ENCODE measurements around the gene MIDN.
A peak's percentile ranks its signal among the peaks of the same experiment; 100 is the strongest.

The MIDN gene

DNA sequence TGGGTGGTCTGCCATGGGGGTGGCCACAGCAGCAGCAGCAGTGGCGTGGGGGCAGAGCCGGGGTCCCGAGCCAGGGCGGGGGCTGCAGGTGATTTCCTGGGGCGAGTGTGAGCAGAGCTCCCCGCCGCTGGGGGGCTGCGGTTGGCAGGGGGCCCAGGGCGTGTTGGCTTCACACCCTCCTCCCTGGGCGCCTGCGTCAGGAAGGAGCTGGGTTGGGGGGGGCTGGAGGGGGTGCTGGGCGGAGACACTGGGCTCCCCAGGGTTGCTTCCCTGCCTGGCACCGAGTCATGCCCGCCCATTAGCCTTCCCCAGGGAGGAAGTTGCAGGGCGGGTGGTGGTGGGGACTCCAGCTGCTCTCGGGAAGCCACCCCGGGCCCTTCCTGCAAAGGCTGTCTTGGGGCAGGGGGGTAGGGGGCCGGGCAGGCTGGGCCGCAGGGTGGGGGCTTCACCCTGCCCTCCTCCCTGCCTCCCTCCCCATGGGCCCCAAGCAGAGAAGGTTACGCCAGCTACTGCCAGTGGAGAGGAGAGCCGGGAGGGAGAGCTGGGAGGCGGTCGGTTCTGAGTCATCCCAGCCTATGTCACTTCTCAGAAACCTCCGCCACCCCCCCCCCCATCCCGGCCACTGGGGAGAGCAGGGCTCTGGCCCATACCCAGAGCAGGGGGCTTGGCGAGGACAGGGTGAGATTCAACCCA, 4.6 kb downstream of the MIDN start:
- DNase-seq (ENCODE audit: insufficient read length) (no peak), FAIRE-seq (peak; percentile 86)
- TF ChIP-seq POLR2A (IDR thresholded peaks at IDR 0.05; ENCODE audit: low read depth, low read length) (no peak), POLR2AphosphoS5 (IDR thresholded peaks at IDR 0.05; ENCODE audit: low read depth, low read length) (no peak), TAF1 (IDR thresholded peaks at IDR 0.05; ENCODE audit: borderline replicate concordance, low read depth, low read length) (no peak)

DNA sequence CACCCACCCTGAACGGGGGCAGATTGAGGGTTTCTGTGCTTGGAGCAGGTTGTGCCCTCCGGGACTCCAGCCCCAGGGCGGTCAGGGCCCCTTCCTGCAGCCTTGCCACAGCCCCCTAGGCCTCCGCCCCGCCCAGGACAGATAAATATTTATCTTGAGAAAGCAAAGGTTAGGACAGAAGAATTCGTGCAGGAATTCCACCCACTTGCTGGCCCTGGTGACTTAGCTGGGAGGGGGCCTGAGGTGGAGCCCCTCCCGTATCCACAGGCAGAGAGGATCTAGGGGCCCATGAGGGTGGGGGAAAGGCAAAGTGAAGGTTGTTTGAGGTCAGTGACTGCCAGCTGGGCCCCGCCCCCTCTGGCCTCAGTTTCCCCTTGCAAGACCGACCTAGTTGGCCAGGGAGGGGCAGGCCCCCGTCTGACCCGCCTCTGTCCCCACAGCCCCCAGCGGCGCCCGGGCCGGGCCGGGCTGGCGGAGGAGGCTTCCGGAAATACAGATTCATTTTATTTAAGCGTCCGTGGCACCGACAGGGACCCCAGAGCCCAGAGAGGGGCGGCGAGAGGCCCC, 5.2 kb downstream of the MIDN start:
- DNase-seq (ENCODE audit: insufficient read length) (no peak), FAIRE-seq (no peak)
- TF ChIP-seq TAF1 (IDR thresholded peaks at IDR 0.05; ENCODE audit: borderline replicate concordance, low read depth, low read length) (no peak), POLR2A (IDR thresholded peaks at IDR 0.05; ENCODE audit: low read depth, low read length) (no peak), POLR2AphosphoS5 (IDR thresholded peaks at IDR 0.05; ENCODE audit: low read depth, low read length) (no peak)

- DNase-seq (ENCODE audit: insufficient read length) (no peak), FAIRE-seq (no peak)
- no peak for TF ChIP-seq TAF1 (IDR thresholded peaks at IDR 0.05; ENCODE audit: borderline replicate concordance, low read depth, low read length)
- TF ChIP-seq POLR2A (IDR thresholded peaks at IDR 0.05; ENCODE audit: low read depth, low read length), result no peak
- TF ChIP-seq POLR2AphosphoS5 (IDR thresholded peaks at IDR 0.05; ENCODE audit: low read depth, low read length), result no peak
Observed at GRCh38 chr19:1254081-1254527, 5.7 kb downstream of the MIDN start.

GRCh38 chr19:1254530-1255185, 6.3 kb downstream of the MIDN start:
- no peak for DNase-seq (ENCODE audit: insufficient read length)
- FAIRE-seq, result no peak
- TF ChIP-seq POLR2AphosphoS5 (IDR thresholded peaks at IDR 0.05; ENCODE audit: low read depth, low read length), result 0 out of 2 replicates have a peak, but pooled peaks have one; percentile 39
- TF ChIP-seq POLR2A (IDR thresholded peaks at IDR 0.05; ENCODE audit: low read depth, low read length), result no peak
- no peak for TF ChIP-seq TAF1 (IDR thresholded peaks at IDR 0.05; ENCODE audit: borderline replicate concordance, low read depth, low read length)

- DNase-seq (ENCODE audit: insufficient read length) (no peak), FAIRE-seq (no peak)
- TF ChIP-seq POLR2A (IDR thresholded peaks at IDR 0.05; ENCODE audit: low read depth, low read length) (no peak; the same call in 1 of the 2 replicates), POLR2AphosphoS5 (IDR thresholded peaks at IDR 0.05; ENCODE audit: low read depth, low read length) (no peak), TAF1 (IDR thresholded peaks at IDR 0.05; ENCODE audit: borderline replicate concordance, low read depth, low read length) (no peak)
Observed at GRCh38 chr19:1255186-1256161, 7.1 kb downstream of the MIDN start.

DNA sequence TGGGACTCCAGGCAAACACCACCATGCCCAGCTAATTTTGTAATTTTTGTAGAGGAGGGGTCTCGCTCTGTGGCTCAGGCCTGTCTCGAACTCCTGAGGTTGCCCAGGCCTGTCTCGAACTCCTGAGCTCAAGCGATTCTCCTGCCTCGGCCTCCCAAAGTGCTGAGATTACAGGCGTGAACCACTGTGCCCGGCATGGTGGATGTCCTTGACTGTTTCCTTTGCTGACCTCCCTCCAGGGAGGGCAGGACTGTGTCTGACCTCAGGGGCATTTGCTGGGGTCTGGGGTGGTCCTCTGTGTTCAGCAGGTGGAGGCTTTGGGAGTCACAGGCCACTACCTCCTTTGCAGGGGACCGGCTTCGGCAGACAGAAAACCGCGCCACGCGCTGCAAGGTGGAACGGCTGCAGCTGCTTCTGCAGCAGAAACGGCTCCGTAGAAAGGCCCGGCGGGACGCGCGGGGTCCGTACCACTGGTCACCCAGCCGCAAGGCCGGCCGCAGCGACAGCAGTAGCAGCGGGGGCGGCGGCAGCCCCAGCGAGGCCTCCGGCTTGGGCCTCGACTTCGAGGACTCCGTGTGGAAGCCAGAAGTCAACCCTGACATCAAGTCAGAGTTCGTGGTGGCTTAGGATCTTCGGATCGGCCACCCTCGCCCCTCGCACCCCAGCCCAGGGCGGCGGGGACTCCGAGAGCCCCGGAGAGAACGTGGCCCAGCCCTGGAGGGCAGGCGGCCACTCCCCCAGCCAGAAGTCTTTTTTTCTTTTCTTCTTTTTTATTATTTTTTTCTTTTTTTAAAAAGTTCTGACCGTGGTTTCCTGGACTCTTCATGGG, 8.5 kb downstream of the MIDN start:
- DNase-seq (ENCODE audit: insufficient read length) (no peak), FAIRE-seq (no peak)
- TF ChIP-seq POLR2A (IDR thresholded peaks at IDR 0.05; ENCODE audit: low read depth, low read length) (no peak), POLR2AphosphoS5 (IDR thresholded peaks at IDR 0.05; ENCODE audit: low read depth, low read length) (no peak), TAF1 (IDR thresholded peaks at IDR 0.05; ENCODE audit: borderline replicate concordance, low read depth, low read length) (no peak)

- FAIRE-seq, result no peak
- TF ChIP-seq POLR2A (IDR thresholded peaks at IDR 0.05; ENCODE audit: low read depth, low read length) (no peak), TAF1 (IDR thresholded peaks at IDR 0.05; ENCODE audit: borderline replicate concordance, low read depth, low read length) (no peak), POLR2AphosphoS5 (IDR thresholded peaks at IDR 0.05; ENCODE audit: low read depth, low read length) (no peak)
- no peak for DNase-seq (ENCODE audit: insufficient read length)
Observed at GRCh38 chr19:1257475-1258162, 9.2 kb downstream of the MIDN start.

GRCh38 chr19:1258163-1258492, 9.7 kb downstream of the MIDN start:
- peak; percentile 71 for TF ChIP-seq POLR2AphosphoS5 (IDR thresholded peaks at IDR 0.05; ENCODE audit: low read depth, low read length)
- no peak for TF ChIP-seq TAF1 (IDR thresholded peaks at IDR 0.05; ENCODE audit: borderline replicate concordance, low read depth, low read length)
- peak; percentile 42; the same call in 1 of the 2 replicates for TF ChIP-seq POLR2A (IDR thresholded peaks at IDR 0.05; ENCODE audit: low read depth, low read length)
- no peak for FAIRE-seq

GRCh38 chr19:1258707-1259205, 10.4 kb downstream of the MIDN start:
- no peak for TF ChIP-seq POLR2A (IDR thresholded peaks at IDR 0.05; ENCODE audit: low read depth, low read length)
- TF ChIP-seq POLR2AphosphoS5 (IDR thresholded peaks at IDR 0.05; ENCODE audit: low read depth, low read length), result no peak
- TF ChIP-seq TAF1 (IDR thresholded peaks at IDR 0.05; ENCODE audit: borderline replicate concordance, low read depth, low read length), result no peak
- DNase-seq (ENCODE audit: insufficient read length) (no peak), FAIRE-seq (no peak)

More at GRCh38 chr19:1258163-1258492, 9.7 kb downstream of the MIDN start:
- DNase-seq (ENCODE audit: insufficient read length), result no peak

Data from GM12892 (cell line).